ENCODE data around the gene MTFR1L.

Gene MTFR1L

GRCh38 chr1:25807480-25808390 is 12.0 kb upstream of the MTFR1L start:
- DNase-seq (ENCODE audit: low read depth, low spot score): no peak

GRCh38 chr1:25808481-25809244 is 11.1 kb upstream of the MTFR1L start:
- no peak for DNase-seq (ENCODE audit: low read depth, low spot score)

GRCh38 chr1:25809283-25809926 is 10.3 kb upstream of the MTFR1L start:
- DNase-seq (ENCODE audit: low read depth, low spot score): no peak

- DNase-seq (ENCODE audit: low read depth, low spot score): no peak
Observed at GRCh38 chr1:25809929-25810328, 9.8 kb upstream of the MTFR1L start.

GRCh38 chr1:25810341-25811299 is 9.1 kb upstream of the MTFR1L start:
- DNase-seq (ENCODE audit: low read depth, low spot score): peak; percentile 65

- no peak for DNase-seq (ENCODE audit: low read depth, low spot score)
Observed at GRCh38 chr1:25811384-25812082, 8.2 kb upstream of the MTFR1L start.

- no peak for DNase-seq (ENCODE audit: low read depth, low spot score)
Observed at GRCh38 chr1:25813071-25813733, 6.6 kb upstream of the MTFR1L start.

GRCh38 chr1:25813734-25814471 is 5.9 kb upstream of the MTFR1L start:
- no peak for DNase-seq (ENCODE audit: low read depth, low spot score)

- DNase-seq (ENCODE audit: low read depth, low spot score): no peak
Observed at GRCh38 chr1:25814549-25815087, 5.1 kb upstream of the MTFR1L start.

GRCh38 chr1:25815208-25816111 is 4.3 kb upstream of the MTFR1L start:
- no peak for DNase-seq (ENCODE audit: low read depth, low spot score)

GRCh38 chr1:25816112-25816718 is 3.5 kb upstream of the MTFR1L start:
- no peak for DNase-seq (ENCODE audit: low read depth, low spot score)

GRCh38 chr1:25817840-25818501 is 1.8 kb upstream of the MTFR1L start:
- DNase-seq (ENCODE audit: low read depth, low spot score): no peak

GRCh38 chr1:25818569-25818968 is 1.2 kb upstream of the MTFR1L start:
- no peak for DNase-seq (ENCODE audit: low read depth, low spot score)

GRCh38 chr1:25820247-25821111 is 725 bp downstream of the MTFR1L start:
- peak; percentile 52 for DNase-seq (ENCODE audit: low read depth, low spot score)

- no peak for DNase-seq (ENCODE audit: low read depth, low spot score)
Observed at GRCh38 chr1:25821112-25821476, 1.3 kb downstream of the MTFR1L start.

- no peak for DNase-seq (ENCODE audit: low read depth, low spot score)
Observed at GRCh38 chr1:25821630-25822091, 1.9 kb downstream of the MTFR1L start.
